ENCODE data around the gene RPL35. TPM values are rescaled to one million over a fixed set of nuclear protein-coding genes. Genes with fewer than 3 reads are reported as not detected.

RPL35 gene
- polyA plus RNA-seq, 1 donor (not counting 4 experiments of a cell fraction or from before 2014, with no cell fraction given): 3,325 TPM

GRCh38 chr9:124906966-124907365 lies 45.2 kb upstream of the RPL35 start:
- no peaks in the 10 kb centered on the region for H3K27me3 ChIP-seq (ENCODE audit: control insufficient read depth, extremely low read depth, insufficient read depth, low read length)
- TF ChIP-seq CTCF (optimal IDR thresholded peaks at IDR 0.05 in 1 of 3, IDR thresholded peaks at IDR 0.05 in 1 of 3, conservative IDR thresholded peaks at IDR 0.05 in 1 of 3; ENCODE audit: extremely low read depth in 1 of 3, insufficient read depth in 2 of 3, low read length in 3 of 3): no peak
- TF ChIP-seq EZH2 (IDR thresholded peaks at IDR 0.05; ENCODE audit: low read length): no peak
- H3K79me2 ChIP-seq (ENCODE audit: control insufficient read depth, insufficient read depth, low read length): no peaks in the 10 kb centered on the region
- peaks cover 5 to 13% of the 10 kb centered on the region in 2 experiments for H3K36me3 ChIP-seq (ENCODE audit: control insufficient read depth in 2 of 2, extremely low read depth in 1 of 2, insufficient read depth in 2 of 2, low read length in 2 of 2)
- no peaks in the 10 kb centered on the region for H4K20me1 ChIP-seq (ENCODE audit: control insufficient read depth, extremely low read depth, insufficient read depth, low read length)
- H3K27ac ChIP-seq (ENCODE audit: control insufficient read depth, insufficient read depth, low read length): no peak overlapping the region
- dilution Hi-C loops (cut with MboI; ENCODE audit: extremely low pct_ligation_motif_present, low sequenced_read_pairs): no loop called here
- H3K9me3 ChIP-seq (ENCODE audit: control insufficient read depth, low read depth, low read length): no peaks in the 10 kb centered on the region
- H3K4me1 ChIP-seq (ENCODE audit: control insufficient read depth, extremely low read depth, insufficient read depth, low read length): no peaks in the 10 kb centered on the region
- DNase-seq (ENCODE audit: low read depth, low spot score) (no peak), FAIRE-seq (no peak)
- no peak overlapping the region for H2AFZ ChIP-seq (ENCODE audit: control insufficient read depth, low read length)
- H3K9me1 ChIP-seq (ENCODE audit: control insufficient read depth, extremely low read depth, insufficient read depth, low read length): no peaks in the 10 kb centered on the region
- H3K9ac ChIP-seq (ENCODE audit: control insufficient read depth, extremely low read depth, insufficient read depth, low read length): no peak overlapping the region
- no peak overlapping the region for H3K4me2 ChIP-seq (ENCODE audit: control insufficient read depth, extremely low read depth, insufficient read depth, low read depth, low read length)
- H3K4me3 ChIP-seq (ENCODE audit: control insufficient read depth in 2 of 3, extremely low read depth in 1 of 3, insufficient read depth in 2 of 3, low read depth in 1 of 3, low read length in 3 of 3): no peak overlapping the region

GRCh38 chr9:124899845-124900244 lies 38.1 kb upstream of the RPL35 start:
- Histone ChIP-seq H4K20me1 (ENCODE audit: control insufficient read depth, extremely low read depth, insufficient read depth, low read length) (no peaks in the 10 kb centered on the region), H3K9ac (ENCODE audit: control insufficient read depth, extremely low read depth, insufficient read depth, low read length) (no peak overlapping the region), H3K4me3 (ENCODE audit: control insufficient read depth in 2 of 3, extremely low read depth in 1 of 3, insufficient read depth in 2 of 3, low read depth in 1 of 3, low read length in 3 of 3) (no peak overlapping the region), H3K4me1 (ENCODE audit: control insufficient read depth, extremely low read depth, insufficient read depth, low read length) (peaks cover 13% of the 10 kb centered on the region), H3K9me3 (ENCODE audit: control insufficient read depth, low read depth, low read length) (no peaks in the 10 kb centered on the region), H3K36me3 (ENCODE audit: control insufficient read depth in 2 of 2, extremely low read depth in 1 of 2, insufficient read depth in 2 of 2, low read length in 2 of 2) (peaks cover 5 to 6% of the 10 kb centered on the region in 2 experiments), H3K27me3 (ENCODE audit: control insufficient read depth, extremely low read depth, insufficient read depth, low read length) (no peaks in the 10 kb centered on the region), H3K79me2 (ENCODE audit: control insufficient read depth, insufficient read depth, low read length) (no peaks in the 10 kb centered on the region), H3K4me2 (ENCODE audit: control insufficient read depth, extremely low read depth, insufficient read depth, low read depth, low read length) (no peak overlapping the region), H2AFZ (ENCODE audit: control insufficient read depth, low read length) (no peak overlapping the region), H3K9me1 (ENCODE audit: control insufficient read depth, extremely low read depth, insufficient read depth, low read length) (no peaks in the 10 kb centered on the region), H3K27ac (ENCODE audit: control insufficient read depth, insufficient read depth, low read length) (no peak overlapping the region)
- dilution Hi-C loops (cut with MboI; ENCODE audit: extremely low pct_ligation_motif_present, low sequenced_read_pairs): no loop called here
- TF ChIP-seq CTCF (optimal IDR thresholded peaks at IDR 0.05 in 1 of 3, IDR thresholded peaks at IDR 0.05 in 1 of 3, conservative IDR thresholded peaks at IDR 0.05 in 1 of 3; ENCODE audit: extremely low read depth in 1 of 3, insufficient read depth in 2 of 3, low read length in 3 of 3): no peak
- TF ChIP-seq EZH2 (IDR thresholded peaks at IDR 0.05; ENCODE audit: low read length): no peak
- DNase-seq (ENCODE audit: low read depth, low spot score) (no peak), FAIRE-seq (peak; percentile 29)
